IMR-90 (cell line): ENCODE results near the gene L3MBTL4. TPM values are rescaled to one million over a fixed set of nuclear protein-coding genes. Genes with fewer than 3 reads are reported as not detected.

ENCODE experiments used
- ATAC-seq: fragments of 200-7000 bp; cut with Tn5 transposase; 2 replicates; pipeline ENCODE4 v1.9.1; 2020; ENCODE audit warnings: low read depth, mild to moderate bottlenecking, moderate library complexity
- BruUV-seq: library from RNA; stranded (reverse); fragments of 400-500 nt; replicated peaks from 2 replicates; lab custom pipeline; 2021; lab: Mats Ljungman, UMichigan
- CTCF ChIA-PET: fragments of 300-600 bp; formaldehyde crosslinking; extraction: SDS; loops from one replicate; lab custom pipeline; 2021; ENCODE audit warnings: antibody characterized with exemption; lab: Yijun Ruan, JAX
- POLR2A ChIA-PET: fragments of 300-600 bp; sonication (Branson Sonifier 250); formaldehyde crosslinking; loops from one replicate; lab custom pipeline; 2022; ENCODE audit warnings: antibody characterized with exemption; ENCODE audit not compliant: unreplicated experiment; lab: Charles Lee
- DNase-seq: peaks from one replicate; pipeline ENCODE4 v3.0.0; 2013
- H2AFZ ChIP-seq: replicated peaks from 2 replicates; pipeline ENCODE3; 2013; ENCODE audit warnings: low read length, mild to moderate bottlenecking; ENCODE audit not compliant: poor library complexity
- H2AK5ac ChIP-seq: 2 replicates; pipeline ENCODE4 v1.6.1; 2013; ENCODE audit warnings: low read depth, low read length, inconsistent platforms
- H2AK9ac ChIP-seq: replicated peaks from 2 replicates; pipeline ENCODE3; 2013; ENCODE audit warnings: mild to moderate bottlenecking, low read depth, low read length, moderate library complexity; ENCODE audit not compliant: poor library complexity
- H2BK120ac ChIP-seq: 2 replicates; pipeline ENCODE4 v1.6.1; 2013; ENCODE audit warnings: low read depth, low read length, inconsistent platforms
- H2BK15ac ChIP-seq: 3 replicates; pipeline ENCODE4 v1.6.1; 2013; ENCODE audit warnings: low read depth, low read length, inconsistent platforms
- H2BK20ac ChIP-seq: 2 replicates; pipeline ENCODE4 v1.6.1; 2013; ENCODE audit warnings: low read depth, mild to moderate bottlenecking, inconsistent platforms, low read length, moderate library complexity
- H2BK5ac ChIP-seq: 2 replicates; pipeline ENCODE4 v1.6.1; 2013; ENCODE audit warnings: mild to moderate bottlenecking, low read depth, low read length, inconsistent platforms; ENCODE audit not compliant: poor library complexity, severe bottlenecking
- H3K14ac ChIP-seq: replicated peaks from 2 replicates; pipeline ENCODE4 v1.6.1; 2013; ENCODE audit warnings: low read depth, low read length, inconsistent platforms
- H3K18ac ChIP-seq: 2 replicates; pipeline ENCODE4 v1.6.1; 2013; ENCODE audit warnings: low read depth, low read length, control low read depth
- H3K23ac ChIP-seq: 2 replicates; pipeline ENCODE4 v1.6.1; 2013; ENCODE audit warnings: low read depth, low read length, inconsistent platforms
- H3K27ac ChIP-seq: 2 replicates; pipeline ENCODE4 v1.5.1; 2013; ENCODE audit warnings: mild to moderate bottlenecking, control low read depth, low read length; ENCODE audit not compliant: insufficient read depth
- H3K27me3 ChIP-seq: 2 replicates; pipeline ENCODE4 v1.6.1; 2013; ENCODE audit warnings: low read length; ENCODE audit not compliant: control insufficient read depth, insufficient read depth
- H3K36me3 ChIP-seq: 2 replicates; pipeline ENCODE4 v1.6.1; 2013; ENCODE audit warnings: low read length, mixed read lengths; ENCODE audit not compliant: control insufficient read depth, insufficient read depth
- H3K4ac ChIP-seq: 2 replicates; pipeline ENCODE4 v1.6.1; 2013; ENCODE audit warnings: low read depth, low read length, inconsistent platforms
- H3K4me1 ChIP-seq: 2 replicates; pipeline ENCODE4 v1.6.1; 2013; ENCODE audit warnings: low read length, mixed read lengths; ENCODE audit not compliant: control insufficient read depth, insufficient read depth
- H3K4me2 ChIP-seq: 2 replicates; pipeline ENCODE4 v1.6.1; 2013; ENCODE audit warnings: low read depth, mild to moderate bottlenecking, control low read depth, low read length, moderate library complexity
- H3K4me3 ChIP-seq: 2 replicates; pipeline ENCODE4 v1.5.1; 2013; ENCODE audit warnings: low read depth, mild to moderate bottlenecking, control low read depth, low read length, moderate library complexity; ENCODE audit not compliant: insufficient read depth
- H3K56ac ChIP-seq: 2 replicates; pipeline ENCODE4 v1.6.1; 2013; ENCODE audit warnings: low read length, inconsistent platforms; ENCODE audit not compliant: insufficient read depth; ENCODE audit errors: extremely low read depth
- H3K79me1 ChIP-seq, 2 experiments: 2 replicates each; pipeline ENCODE4 v1.6.1; 2013; ENCODE audit warnings: low read length in 2 of 2, inconsistent platforms in 1 of 2, low read depth in 1 of 2
- H3K9ac ChIP-seq: 2 replicates; pipeline ENCODE4 v1.6.1; 2013; ENCODE audit warnings: low read depth, low read length, control low read depth
- H3K9me1 ChIP-seq: 2 replicates; pipeline ENCODE4 v1.6.1; 2013; ENCODE audit warnings: low read length, inconsistent platforms; ENCODE audit not compliant: insufficient read depth
- H3K9me3 ChIP-seq: 2 replicates; pipeline ENCODE4 v1.6.1; 2013; ENCODE audit warnings: low read length; ENCODE audit not compliant: control insufficient read depth, insufficient read depth
- H4K20me1 ChIP-seq: 2 replicates; pipeline ENCODE4 v1.6.1; 2013; ENCODE audit warnings: low read length, inconsistent platforms; ENCODE audit not compliant: insufficient read depth
- H4K5ac ChIP-seq: 2 replicates; pipeline ENCODE4 v1.6.1; 2013; ENCODE audit warnings: mild to moderate bottlenecking, low read depth, low read length, control low read depth
- H4K8ac ChIP-seq, 2 experiments: 2 replicates each; pipeline ENCODE4 v1.6.1; 2013; ENCODE audit warnings: low read depth in 2 of 2, low read length in 2 of 2, control low read depth in 1 of 2, inconsistent platforms in 1 of 2
- H4K91ac ChIP-seq: 2 replicates; pipeline ENCODE4 v1.6.1; 2013; ENCODE audit warnings: low read depth, low read length, inconsistent platforms; ENCODE audit not compliant: insufficient read depth
- MXI1 ChIP-seq: IDR thresholded peaks from 2 replicates; pipeline ENCODE4 v1.6.1; 2012; ENCODE audit warnings: low read depth, mild to moderate bottlenecking, low read length, moderate library complexity, borderline replicate concordance
- SMC3 ChIP-seq: fragments of 150-350 bp; IDR thresholded peaks from 2 replicates; pipeline ENCODE4 v1.6.1; 2016; ENCODE audit warnings: low read depth, mild to moderate bottlenecking, antibody characterized with exemption, low read length, moderate library complexity
- WGBS, 2 experiments: methylation state at CpG; one replicate each; pipeline versions ENCODE4 v1.1.5 to v1.1.7; 2013; ENCODE audit warnings: missing lambda C conversion rate in 2 of 2; ENCODE audit not compliant: insufficient read length in 1 of 2; ENCODE audit errors: extremely low coverage in 2 of 2; 5-methylcytosine and 5-hydroxymethylcytosine counted together
- dilution Hi-C: fragments of 300-500 bp; cut with HindIII; formaldehyde crosslinking; loops from one replicate; pipeline ENCODE4 v1.14.3; 2018; ENCODE audit warnings: low sequenced_read_pairs; ENCODE audit not compliant: unreplicated experiment
- in situ Hi-C: fragments of 300-500 bp; cut with MboI; formaldehyde crosslinking; loops from 3 replicates; pipeline ENCODE4 v1.14.3; 2019; ENCODE audit warnings: low sequenced_read_pairs, inconsistent platforms, mixed read lengths
- intact Hi-C: fragments of 100-400 bp; cut with micrococcal nuclease; formaldehyde crosslinking; loops from 2 replicates; pipeline ENCODE4 v1.10.0; 2022
- polyA plus RNA-seq, 3 experiments: library from polyadenylated mRNA; depleted of rRNA; stranded (reverse); fragments of >200 nt; gene quantifications; 2 replicates each; pipeline ENCODE4 v1.2.3, GENCODE V29; 2012; ENCODE audit warnings: low replicate concordance in 1 of 3
- total RNA-seq: library from RNA; depleted of rRNA; stranded (reverse); fragments of >200 nt; gene quantifications from 2 replicates; pipeline ENCODE4 v1.2.3, GENCODE V29; 2012

L3MBTL4 gene
- total and polyA plus RNA-seq, 2 of the 4 experiments (the other 2 are of a cell fraction), result under 0.01 to 0.02 TPM

DNA sequence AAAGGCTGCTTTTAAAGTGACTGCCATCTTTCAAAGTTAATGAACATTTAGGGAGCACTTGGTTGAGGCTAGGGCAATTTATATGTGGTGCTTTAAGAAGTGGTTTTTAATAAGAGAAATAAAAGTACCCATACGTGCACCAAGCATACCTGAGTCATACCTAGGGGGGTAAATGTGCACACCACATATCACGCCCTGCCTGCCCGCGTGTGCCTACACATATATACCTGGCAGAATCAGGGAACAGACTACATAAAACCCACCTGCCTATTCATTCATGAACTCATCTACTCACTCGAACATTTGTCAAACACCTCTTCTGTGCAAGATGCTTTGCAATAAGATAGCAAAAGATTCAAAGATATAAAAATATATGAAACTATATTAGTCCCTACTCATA is 450.1 kb downstream of the L3MBTL4 start:
- Histone ChIP-seq H2BK120ac (no peak overlapping the region), H2AK9ac (no peak overlapping the region), H4K5ac (no peak overlapping the region), H4K91ac (no peak overlapping the region), H3K27ac (no peak overlapping the region), H3K9ac (no peak overlapping the region), H3K4me3 (no peak overlapping the region), H3K27me3 (0 out of 2 replicates have a peak, but pooled peaks cover 2% of the 10 kb centered on the region), H2AK5ac (no peak overlapping the region), H3K23ac (no peak overlapping the region), H2BK15ac (no peak overlapping the region), H4K20me1 (no peaks in the 10 kb centered on the region), H3K4me2 (no peak overlapping the region), H3K36me3 (no peaks in the 10 kb centered on the region), H2BK5ac (no peak overlapping the region), H4K8ac (no peak overlapping the region), H3K56ac (no peak overlapping the region), H3K14ac (no peak overlapping the region), H2BK20ac (no peak overlapping the region), H3K18ac (no peak overlapping the region), H3K9me1 (no peaks in the 10 kb centered on the region), H3K9me3 (no peaks in the 10 kb centered on the region), H2AFZ (no peak overlapping the region), H3K4ac (no peak overlapping the region), H3K79me1 (no peaks in the 10 kb centered on the region), H3K4me1 (no peaks in the 10 kb centered on the region)
- intact Hi-C loops, result no loop called here
- ChIA-PET CTCF (no interaction called here), POLR2A (no interaction called here)
- TF ChIP-seq SMC3, result no peak
- TF ChIP-seq MXI1, result no peak
- in situ Hi-C loops, result no loop called here
- DNase-seq, result no peak
- dilution Hi-C loops, result no loop called here
- no CpG with 5 or more reads among the region's 5 CpGs for WGBS, 2 experiments
- no TSS peak for BruUV-seq
- ATAC-seq, result no peak
